Stimulated activated CD8-positive, alpha-beta memory T cell treated with anti-CD3 and anti-CD28 coated beads, Interleukin-12 subunit alpha, Interleukin-12 subunit beta, amount 100 ng/mL, for 24 hours (primary cell): ENCODE measurements around the gene KRT26.
"Not testable (repeated sequence)": the region's sequence is repeated elsewhere in the genome, so short reads cannot be mapped to it uniquely, and the experiment has no call there.

Experiments
- DNase-seq: peaks from one replicate; pipeline ENCODE4 v3.0.0-alpha.2; 2020; ENCODE audit errors: extremely low read depth

Gene KRT26

GRCh38 chr17:40772101-40772500 is at the start of gene KRT26:
Gene KRT26 (minus strand): TSS chr17:40772201. CDS start chr17:40772113, 88 bp downstream.
- DNase-seq: no peak

GRCh38 chr17:40821536-40821935 is 49.5 kb upstream of the KRT26 start:
- no peak for DNase-seq

- DNase-seq: no peak
Observed at GRCh38 chr17:40820228-40820838, 48.3 kb upstream of the KRT26 start.

DNA sequence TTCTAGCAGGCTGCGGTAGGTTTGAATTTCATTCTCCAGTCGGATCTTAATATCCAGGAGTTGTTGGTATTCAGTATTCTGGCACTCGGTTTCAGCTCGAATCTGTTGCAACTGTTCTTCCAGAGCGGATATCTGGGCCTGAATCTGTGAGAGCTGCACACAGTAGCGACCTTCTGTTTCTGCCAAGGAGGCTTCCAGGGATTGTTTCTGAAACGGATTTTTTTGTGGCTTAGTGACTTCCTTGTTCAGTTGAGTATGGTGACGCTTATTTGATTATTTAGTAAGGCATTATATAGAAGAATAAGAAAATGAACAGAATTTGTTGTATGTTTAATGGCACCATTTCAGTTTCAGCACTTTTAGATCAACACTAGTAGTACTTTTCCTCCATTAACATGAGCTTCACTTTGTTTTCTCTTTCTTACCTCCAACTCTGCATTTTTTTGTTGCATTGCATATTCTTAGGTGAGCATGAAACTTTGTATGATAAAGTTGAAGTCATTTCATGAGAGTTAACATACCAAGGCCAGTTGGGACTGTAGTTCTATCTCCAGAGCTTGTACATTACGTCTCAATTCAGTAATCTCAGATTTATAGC is 47.6 kb upstream of the KRT26 start:
- no peak for DNase-seq

- peak; percentile 63 for DNase-seq
Observed at GRCh38 chr17:40818733-40819527, 46.9 kb upstream of the KRT26 start.

DNA sequence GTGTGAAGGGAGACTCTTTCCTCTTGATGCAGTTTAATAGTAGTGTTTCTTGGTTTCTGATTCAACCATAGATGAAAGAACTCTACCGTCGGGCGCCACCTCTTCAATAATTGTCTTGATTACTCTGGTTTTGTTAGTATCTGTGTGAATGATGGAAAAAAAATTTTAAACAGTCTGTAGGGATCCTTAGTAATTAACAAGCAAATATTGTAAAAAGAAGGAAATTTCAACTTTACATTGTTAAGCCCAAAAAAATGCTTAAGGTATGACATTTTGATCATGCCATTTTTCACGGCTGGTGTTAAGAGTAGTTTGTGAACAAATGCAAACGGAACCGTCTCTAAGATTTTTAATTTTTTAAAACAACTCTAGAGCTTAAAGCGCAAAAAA is 46.3 kb upstream of the KRT26 start:
- no peak for DNase-seq

DNA sequence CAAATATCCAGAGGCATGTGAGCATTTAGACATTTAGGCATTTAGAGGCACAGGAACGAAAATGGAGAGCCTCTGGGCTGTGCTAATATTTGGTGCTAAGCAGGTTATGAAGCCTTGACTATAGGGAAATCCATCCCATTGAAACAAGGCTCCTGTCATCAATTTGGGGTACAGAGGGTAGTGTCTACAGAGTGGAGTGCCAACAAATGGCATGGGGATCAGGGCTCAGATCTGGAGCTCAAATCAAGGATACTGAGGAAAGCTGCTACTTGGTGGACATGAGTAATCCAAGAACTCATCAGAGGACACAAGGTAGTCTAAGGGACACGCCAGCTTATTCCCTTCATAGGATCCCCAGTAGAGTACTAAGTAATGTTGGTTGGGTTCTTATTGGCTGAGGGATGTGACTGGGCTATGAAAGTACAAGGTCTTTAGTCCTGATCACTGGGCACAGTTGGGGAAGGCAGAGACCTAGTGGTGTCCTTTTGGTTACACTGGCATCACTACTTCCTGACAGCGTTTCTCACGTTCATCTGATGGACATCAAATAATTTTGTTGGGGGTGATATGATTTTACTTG is 45.2 kb upstream of the KRT26 start:
- DNase-seq: no peak

GRCh38 chr17:40816569-40816968 is 44.6 kb upstream of the KRT26 start:
- no peak for DNase-seq

- no peak for DNase-seq
Observed at GRCh38 chr17:40815381-40815780, 43.4 kb upstream of the KRT26 start.

DNA sequence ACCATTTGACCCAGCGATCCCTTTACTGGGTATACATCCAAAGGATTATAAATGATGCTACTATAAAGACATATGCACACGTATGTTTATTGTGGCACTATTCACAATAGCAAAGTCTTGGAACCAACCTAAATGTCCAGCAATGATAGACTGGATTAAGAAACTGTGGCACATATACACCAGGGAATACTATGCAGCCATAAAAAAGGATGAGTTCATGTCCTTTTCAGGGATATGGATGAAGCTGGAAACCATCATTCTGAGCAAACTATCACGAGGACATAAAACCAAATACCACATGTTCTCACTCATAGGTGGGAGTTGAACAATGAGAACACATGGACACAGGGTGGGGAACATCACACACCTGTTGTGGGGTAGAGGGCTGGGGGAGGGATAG is 42.7 kb upstream of the KRT26 start:
- not testable (repeated sequence) for DNase-seq

DNA sequence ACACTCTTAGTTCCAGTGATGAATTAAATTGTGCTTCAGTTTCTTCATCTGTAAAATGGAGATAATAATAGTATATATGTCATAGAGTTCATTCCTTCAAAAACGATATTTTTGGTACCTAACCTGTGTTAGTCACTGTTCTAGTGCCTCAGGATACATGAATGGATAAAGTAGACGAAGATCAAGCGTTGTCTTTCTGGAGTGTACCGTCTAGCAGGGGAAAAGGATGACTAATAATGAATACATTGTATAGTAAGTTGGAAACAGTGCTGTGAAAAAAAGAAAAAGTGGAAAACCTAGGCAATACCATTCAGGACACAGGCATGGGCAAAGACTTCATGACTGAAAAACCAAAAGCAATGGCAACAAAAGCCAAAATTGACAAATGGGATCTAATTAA is 41.8 kb upstream of the KRT26 start:
- DNase-seq: no peak

GRCh38 chr17:40812639-40813038 is 40.6 kb upstream of the KRT26 start:
- DNase-seq: no peak

- DNase-seq: no peak
Observed at GRCh38 chr17:40810494-40810893, 38.5 kb upstream of the KRT26 start.

DNA sequence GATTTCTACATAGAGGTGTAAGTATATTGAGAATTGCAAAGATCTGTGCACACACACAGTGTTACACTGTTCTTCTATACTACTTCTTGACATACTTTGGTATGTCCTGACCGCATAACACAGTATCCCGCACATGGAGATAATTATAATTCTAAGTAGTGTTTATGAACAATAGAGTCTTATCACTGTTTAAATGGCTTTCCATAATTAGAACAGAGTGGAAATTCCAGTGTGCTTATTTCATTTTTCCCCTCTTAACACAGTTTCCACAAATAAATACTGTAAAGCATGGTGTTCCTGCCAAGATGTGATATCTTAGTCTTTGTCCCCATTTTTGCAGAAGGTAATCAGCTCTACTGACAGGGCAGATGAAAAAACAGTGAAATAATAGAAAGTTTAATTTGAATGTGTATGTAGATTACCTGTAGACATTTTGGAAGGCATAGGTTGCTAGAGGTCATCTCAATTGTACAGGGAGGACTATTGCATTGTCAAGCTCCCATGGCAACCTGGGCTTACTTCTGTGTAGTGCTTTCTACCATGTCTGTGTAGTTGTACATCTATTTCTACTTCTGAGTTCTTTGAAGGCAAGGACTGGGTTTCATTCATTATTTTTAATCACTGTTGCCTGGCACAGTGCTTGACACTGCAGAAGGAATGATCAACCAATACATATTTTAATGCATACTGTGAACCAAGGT is 37.9 kb upstream of the KRT26 start:
- DNase-seq: no peak

GRCh38 chr17:40806131-40806530 is 34.1 kb upstream of the KRT26 start:
- no peak for DNase-seq

GRCh38 chr17:40803617-40804082 is 31.6 kb upstream of the KRT26 start:
- peak; percentile 35 for DNase-seq

DNA sequence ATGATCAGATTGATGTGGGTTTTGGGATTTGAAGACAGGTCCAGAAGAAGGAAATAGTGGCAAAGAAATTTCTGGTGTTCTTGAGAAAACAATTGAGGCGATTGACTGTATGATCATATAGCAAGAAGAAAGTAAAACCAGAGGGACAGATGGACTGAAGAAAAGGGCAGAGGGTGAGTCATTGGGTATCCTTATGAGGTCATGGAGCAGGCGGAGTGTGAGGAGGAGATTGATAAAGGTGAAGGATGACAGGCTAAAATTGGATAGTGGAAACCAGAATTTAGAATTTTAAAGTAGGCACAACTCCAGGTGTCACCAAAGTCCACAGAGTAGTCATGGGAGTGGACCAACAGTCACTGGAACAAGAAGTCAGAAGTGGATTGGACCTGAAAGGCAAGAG is 29.2 kb upstream of the KRT26 start:
- DNase-seq: no peak

GRCh38 chr17:40800381-40800780 is 28.4 kb upstream of the KRT26 start:
- no peak for DNase-seq

GRCh38 chr17:40799859-40800258 is 27.9 kb upstream of the KRT26 start, which contains the start of gene KRT28:
Gene KRT28 (minus strand): TSS chr17:40799959. CDS start chr17:40799893, 66 bp downstream.
- DNase-seq: no peak

DNA sequence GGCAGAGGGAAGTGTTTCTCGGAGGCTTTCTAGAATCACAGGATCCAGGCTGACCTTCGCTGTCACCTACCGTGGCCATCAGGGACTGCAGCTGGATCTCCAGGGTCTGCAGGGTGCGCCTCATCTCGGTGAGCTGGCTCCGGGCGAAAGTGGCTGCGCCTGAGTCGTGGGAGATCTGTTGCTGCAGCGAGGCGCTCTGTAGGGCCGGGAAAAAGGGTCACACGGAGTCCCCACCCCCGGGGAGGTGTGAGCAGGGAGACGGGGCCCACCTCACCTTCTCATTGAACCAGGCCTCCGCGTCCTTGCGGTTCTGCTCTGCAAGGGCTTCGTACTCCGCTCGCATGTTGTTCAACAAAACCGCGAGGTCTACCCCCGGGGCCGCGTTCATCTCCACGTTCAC is 24.8 kb upstream of the KRT26 start:
- DNase-seq: no peak

- DNase-seq: no peak
Observed at GRCh38 chr17:40795019-40795667, 23.1 kb upstream of the KRT26 start.
